SKM-1 treated with dmso at 0.1 percent for 144 hours (cell line): ENCODE results near the gene GNA15.
"Not testable (repeated sequence)": the region's sequence is repeated elsewhere in the genome, so short reads cannot be mapped to it uniquely, and the experiment has no call there.

ENCODE experiments used
- DNase-seq: peaks from one replicate; lab custom pipeline; 2025; ENCODE audit not compliant: unreplicated experiment; lab: John Stamatoyannopoulos, UW

The GNA15 gene

DNA sequence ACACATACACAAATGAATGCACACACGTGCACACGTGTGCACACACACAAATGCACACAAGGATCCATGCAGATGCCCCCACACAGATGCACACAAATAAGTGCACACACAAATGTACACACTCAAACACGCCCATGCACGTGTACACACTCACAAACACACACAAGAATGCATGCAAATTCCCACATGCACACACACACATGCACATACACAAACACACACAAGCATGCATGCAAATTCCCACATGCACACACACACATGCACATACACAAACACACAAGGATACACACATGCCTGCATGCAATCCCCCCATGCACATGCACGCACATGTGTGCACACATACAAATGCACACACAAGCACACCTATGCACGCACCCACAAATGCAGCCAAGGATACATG, 13.3 kb downstream of the GNA15 start:
- no peak for DNase-seq

DNA sequence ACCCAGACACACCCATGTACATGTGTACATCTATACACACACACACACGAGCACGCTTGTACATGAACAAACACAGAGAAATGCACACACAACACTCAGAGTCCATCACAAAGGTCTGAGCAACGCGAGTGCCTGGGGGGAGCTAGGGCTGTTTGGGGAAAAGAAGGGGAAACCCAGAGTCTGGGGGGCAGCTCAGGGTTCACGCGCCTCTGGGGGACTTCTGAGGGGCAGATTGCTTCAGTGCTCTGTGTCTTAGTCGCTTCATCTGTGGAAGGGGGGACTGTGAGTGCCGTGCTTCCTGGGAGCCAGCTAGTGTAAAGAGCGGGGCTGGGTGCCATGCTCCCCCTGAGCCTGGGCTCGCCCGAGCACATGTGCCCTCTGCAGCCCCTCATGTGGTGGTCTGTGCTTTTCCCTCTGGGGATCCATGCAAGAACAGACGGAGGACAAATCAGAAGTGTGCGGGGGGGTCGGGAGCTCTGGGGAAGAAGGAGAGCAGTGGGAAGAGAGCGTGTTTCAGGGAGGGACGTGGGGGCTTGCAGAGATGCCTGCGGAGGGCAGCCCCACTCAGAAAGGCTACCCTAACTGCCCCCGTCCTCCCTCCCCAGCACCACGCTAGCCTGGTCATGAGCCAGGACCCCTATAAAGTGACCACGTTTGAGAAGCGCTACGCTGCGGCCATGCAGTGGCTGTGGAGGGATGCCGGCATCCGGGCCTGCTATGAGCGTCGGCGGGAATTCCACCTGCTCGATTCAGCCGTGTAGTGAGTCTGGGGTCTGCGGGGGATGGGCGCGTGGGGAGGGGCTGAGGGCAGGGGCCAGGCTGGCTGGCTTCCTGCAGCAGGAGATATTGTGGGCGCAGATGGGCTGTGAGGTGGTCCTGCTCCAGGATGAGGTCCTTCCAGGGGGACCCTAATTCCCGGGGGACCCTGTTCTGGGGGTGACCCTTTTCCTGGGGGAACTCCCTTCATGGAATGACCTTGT, 14.0 kb downstream of the GNA15 start:
- DNase-seq = no peak

DNA sequence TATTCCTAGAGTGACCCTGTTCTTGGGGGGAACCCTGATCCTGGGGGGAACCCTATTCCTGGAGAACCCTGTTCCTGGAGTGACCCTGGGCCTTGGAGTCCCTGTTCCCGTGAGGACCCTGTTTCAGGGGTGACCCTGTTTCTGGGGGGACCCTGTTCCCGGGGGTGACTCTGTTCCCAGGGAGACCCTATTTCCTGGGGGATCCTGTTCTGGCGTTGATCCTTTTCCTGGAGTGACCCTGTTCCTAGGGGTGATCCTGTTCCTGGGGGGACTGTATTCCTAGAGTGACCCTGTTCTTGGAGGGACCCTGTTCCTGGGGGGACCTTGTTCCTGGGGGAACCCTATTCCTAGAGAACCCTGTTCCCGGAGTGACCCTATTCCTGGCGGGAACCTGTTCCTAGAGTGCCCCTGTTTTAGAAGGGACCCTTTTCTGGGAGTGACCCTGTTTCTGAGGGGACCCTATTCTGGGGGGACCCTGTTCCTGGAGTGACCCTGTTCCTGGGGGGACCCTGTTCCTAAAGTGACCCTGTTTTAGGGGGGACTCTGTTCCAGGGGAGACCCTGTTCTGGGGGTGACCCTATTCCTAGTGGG, 15.0 kb downstream of the GNA15 start:
- DNase-seq = no peak

DNA sequence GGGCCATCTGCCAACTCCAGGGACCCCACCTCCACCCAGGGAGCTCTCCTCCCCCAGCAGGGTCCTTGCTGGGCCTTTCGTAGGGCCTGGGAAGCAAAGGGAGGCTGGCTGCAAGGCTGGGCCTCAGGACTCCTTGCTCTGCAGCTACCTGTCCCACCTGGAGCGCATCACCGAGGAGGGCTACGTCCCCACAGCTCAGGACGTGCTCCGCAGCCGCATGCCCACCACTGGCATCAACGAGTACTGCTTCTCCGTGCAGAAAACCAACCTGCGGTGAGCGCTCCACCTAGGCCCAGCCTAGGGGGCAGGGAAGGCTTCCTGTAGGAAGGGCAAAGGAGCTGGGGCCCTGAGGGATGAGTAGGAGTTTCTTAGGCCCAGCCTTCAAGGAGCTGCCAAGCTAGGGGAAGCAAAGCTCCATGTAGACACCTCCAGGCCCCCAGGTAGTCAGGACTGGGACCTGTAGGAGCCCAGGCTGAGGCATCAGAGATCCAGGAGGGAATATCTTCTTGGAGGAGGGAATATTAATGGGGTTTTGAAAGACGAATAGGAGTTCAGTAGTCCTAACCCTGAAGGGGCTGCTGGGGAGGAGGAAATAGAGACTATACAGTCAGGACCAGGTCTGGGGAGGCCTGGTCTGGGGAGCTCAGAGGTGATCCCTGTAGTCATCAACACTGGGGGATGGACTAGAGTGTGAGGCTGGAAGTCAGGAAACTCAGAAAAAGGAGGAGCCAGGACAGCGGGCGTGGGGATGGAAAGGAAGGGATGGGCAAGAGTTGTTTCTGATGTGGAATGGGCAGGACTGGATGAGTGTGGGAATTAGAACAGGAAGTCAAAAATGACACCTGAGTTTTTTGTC, 16.0 kb downstream of the GNA15 start:
- DNase-seq = no peak

DNA sequence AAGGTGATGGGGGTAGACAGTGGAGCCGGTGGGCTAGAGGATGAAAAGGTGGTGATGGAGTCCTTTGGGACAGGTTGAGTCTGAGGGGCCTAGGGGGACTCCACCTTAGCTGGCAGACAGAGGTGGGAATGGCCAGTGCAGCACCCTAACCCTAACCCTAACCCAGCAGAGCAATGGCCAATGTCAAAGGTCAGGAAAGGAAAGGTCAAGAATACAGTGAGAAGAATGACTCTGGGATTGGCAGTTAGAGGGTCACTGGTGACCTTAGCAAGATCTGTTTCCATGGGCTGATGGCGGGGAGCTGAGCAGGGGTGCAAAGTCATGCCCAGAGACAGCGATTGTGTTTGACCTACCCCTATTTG, 16.6 kb downstream of the GNA15 start:
- no peak for DNase-seq

DNA sequence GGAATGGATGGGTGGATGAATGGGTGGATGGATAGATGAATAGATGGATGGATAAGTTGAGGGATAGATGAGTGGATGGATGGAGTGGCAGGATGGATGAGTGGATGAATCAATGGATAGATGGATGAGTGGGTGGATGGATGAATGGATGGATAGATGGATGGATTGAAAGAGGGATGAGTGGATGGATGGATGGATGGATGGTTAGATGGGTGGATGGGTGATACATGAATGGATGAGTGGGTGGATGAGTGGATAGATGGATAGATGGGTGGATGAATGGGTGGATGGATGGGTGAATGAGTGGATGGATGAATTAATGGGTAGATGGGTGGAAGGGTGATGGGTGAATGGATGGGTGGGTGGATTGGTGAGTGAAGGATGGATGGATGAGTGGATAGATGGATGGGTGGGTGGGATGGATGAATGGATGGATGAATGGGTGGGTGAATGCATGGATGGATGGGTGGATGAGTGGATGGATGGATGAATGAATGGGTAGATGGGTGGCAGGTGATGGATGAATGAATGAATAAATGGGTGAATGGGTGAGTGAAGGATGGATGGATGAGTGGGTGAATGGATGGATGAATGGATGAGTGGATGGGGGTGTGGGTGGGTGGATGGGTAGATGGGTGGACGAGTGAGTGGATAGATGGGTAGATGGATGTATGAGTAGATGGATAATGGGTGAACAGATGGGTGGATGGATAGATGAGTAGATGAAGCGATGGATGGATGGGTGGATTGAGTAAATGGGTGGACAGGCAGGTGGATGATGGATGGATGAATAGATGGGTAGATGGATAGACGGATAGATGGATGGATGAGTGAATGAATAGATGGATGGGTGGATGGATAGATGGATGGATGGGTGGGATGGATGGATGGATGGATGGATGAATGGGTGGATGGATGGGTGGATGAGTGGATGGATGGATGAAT, 17.7 kb downstream of the GNA15 start:
- no peak for DNase-seq

DNA sequence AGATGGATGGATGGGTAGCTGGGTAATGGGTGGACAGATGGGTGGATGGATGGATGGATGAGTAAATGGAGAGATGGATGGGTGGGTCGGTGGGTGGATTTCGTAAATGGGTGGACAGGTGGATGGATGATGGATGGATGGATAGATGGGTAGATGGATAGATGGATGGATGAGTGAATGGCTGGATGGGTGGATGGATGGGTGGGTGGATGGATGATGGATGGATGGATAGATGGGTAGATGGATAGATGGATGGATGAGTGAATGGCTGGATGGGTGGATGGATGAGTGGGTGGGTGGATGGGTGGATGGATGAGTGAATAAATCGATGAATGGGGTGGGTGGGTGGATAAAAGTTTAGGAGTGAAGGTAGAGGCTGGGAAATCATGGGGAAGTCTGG, 18.6 kb downstream of the GNA15 start:
- DNase-seq = not testable (repeated sequence)

DNA sequence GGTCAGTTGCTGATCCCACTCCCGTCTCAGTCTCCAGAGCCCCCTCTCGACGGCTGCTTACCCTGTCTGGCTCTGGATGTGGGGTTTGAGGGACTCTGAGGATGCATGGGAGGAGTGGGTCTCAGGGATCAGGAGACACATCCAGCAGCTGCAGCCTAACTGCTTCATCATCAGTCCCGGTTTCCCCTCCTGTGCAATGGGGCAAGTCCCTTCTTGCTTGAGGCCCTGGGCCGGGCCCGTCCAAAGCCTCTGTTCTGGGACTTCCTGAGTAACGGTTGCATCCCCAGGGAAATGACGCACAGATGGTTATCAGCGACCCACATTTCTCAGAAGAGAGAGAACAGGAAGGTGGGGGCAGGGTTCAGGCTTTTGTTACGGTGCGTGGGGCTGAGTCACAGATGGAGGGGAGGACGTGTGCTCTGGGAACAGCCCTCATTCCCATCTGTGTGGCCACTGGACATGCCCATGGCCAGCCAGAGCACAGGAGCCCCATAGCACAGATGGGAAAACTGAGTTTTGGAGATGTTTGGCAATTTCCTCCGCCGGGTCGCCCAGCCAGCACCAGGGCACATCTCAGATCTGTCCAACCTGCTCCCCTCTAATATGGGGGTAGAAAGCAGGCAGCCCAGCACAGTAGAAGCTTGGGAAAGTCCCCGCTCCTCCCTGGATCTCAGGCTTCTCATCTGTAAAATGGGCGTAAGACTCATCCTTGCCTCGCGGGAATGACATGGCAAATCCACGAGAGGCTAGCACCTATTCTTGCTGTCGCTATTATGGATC, 19.3 kb downstream of the GNA15 start:
- DNase-seq = peak; percentile 90

DNA sequence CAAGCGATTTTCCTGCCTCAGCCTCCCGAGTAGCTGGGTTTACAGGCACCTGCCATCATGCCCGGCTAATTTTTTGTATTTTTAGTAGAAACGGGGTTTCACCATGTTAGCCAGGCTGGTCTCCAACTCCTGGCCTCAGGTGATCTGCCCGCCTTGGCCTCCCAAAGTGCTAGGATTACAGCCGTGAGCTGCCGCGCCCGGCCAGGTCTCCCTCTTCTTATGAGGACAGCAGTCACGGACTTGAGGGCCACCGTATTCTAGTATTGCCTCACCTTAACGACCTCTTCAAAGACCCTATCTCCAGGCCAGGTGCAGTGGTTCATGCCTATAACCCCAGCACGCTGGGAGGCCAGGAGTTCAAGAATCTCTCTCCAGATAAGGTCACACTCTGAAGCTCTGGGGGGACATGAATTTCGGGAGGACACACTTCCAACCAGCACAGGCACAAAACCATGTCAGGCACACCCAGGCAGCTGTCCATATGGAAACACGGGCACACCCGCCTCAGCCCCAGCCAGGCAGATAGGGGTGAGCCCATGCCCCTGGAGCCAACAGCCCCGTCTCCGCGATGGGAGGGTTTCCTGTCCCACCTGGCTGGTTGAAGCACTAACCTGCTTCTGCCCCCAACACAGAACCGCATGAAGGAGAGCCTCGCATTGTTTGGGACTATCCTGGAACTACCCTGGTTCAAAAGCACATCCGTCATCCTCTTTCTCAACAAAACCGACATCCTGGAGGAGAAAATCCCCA, 21.4 kb downstream of the GNA15 start:
- no peak for DNase-seq

DNA sequence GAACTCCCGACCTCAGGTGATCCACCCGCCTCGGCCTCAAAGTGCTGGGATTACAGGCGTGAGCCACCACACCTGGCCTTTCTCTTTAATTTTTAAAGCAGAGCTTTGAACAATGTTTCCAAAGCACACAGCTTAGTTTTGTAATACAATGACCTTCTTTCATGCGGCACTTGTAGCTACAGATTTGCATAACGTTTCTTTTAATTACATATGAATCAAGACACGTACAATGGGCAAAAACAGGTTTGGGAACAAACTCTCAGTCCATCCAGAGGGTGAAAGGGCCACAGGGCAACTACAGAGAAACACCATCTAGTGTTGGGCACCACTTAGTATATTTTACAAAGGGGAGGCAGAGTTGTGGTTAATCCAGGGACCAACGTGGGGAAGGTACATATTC, 23.7 kb downstream of the GNA15 start:
- no peak for DNase-seq

DNA sequence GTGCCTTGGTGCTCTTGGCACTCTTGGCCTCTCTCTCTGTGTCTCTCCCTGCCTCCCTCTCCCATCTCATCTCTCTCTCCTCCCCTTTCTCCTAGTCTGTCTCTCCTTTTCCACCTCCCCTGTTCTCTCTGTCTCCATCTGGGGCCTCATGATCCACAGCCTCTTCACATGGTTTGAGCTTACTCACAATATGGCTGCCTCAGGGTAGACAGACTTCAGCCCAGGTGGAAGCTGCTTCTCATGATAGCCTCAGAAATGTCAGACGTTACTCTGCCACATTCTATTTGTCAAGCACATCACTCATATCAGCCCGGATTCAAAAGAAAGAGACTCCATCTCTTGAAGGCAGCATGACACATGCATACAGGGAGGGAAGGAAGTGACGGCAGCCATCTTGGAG, 24.4 kb downstream of the GNA15 start:
- no peak for DNase-seq

DNA sequence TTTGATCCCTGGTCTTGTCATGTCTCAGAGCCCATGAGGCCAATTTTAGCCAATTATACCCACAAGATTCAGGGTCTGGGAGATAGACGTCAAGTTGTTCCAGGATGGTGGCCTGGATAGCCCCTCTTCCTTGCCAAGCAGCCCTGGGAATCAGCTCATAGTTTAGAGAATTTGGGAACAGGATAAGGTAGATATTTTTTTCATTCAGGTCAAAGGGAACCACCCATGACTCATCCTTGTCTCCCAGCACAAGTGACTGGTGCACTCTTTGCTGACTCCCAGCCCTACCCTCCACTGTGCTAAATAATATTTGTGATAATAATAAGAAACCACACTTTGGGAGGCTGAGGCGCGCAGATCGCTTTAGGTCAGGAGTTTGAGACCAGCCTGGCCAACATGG, 25.6 kb downstream of the GNA15 start:
- no peak for DNase-seq

DNA sequence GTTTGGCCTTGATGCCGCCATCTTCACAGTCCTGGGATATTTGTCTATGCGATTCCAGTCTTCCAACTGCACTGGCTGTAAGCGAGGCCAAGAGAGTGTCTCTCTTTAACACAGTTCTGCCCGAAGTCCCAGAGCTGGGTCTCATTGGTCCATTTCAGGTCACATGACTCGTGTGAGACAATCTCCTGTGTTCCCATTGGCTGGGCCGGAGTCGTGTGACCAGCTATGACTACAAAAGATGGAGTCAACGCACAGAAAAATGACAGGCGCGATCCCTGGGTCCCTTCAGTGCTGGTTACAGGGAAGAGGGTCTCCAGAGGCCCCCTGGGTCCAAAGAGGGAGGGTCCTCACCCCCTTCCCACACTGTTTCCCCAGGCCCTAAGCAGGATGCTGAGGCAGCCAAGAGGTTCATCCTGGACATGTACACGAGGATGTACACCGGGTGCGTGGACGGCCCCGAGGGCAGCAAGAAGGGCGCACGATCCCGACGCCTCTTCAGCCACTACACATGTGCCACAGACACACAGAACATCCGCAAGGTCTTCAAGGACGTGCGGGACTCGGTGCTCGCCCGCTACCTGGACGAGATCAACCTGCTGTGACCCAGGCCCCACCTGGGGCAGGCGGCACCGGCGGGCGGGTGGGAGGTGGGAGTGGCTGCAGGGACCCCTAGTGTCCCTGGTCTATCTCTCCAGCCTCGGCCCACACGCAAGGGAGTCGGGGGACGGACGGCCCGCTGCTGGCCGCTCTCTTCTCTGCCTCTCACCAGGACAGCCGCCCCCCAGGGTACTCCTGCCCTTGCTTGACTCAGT, 26.8 kb downstream of the GNA15 start:
- no peak for DNase-seq

DNA sequence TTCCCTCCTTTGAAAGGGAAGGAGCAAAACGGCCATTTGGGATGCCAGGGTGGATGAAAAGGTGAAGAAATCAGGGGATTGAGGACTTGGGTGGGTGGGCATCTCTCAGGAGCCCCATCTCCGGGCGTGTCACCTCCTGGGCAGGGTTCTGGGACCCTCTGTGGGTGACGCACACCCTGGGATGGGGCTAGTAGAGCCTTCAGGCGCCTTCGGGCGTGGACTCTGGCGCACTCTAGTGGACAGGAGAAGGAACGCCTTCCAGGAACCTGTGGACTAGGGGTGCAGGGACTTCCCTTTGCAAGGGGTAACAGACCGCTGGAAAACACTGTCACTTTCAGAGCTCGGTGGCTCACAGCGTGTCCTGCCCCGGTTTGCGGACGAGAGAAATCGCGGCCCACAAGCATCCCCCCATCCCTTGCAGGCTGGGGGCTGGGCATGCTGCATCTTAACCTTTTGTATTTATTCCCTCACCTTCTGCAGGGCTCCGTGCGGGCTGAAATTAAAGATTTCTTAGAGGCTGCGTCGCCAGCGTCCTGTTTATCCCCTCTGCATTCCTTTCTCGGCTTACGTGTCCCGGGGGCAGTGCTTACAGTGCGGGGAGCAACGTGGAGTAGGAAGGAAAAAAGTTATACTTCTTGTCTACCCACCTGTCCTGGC, 27.5 kb downstream of the GNA15 start:
- peak; percentile 14 for DNase-seq

DNA sequence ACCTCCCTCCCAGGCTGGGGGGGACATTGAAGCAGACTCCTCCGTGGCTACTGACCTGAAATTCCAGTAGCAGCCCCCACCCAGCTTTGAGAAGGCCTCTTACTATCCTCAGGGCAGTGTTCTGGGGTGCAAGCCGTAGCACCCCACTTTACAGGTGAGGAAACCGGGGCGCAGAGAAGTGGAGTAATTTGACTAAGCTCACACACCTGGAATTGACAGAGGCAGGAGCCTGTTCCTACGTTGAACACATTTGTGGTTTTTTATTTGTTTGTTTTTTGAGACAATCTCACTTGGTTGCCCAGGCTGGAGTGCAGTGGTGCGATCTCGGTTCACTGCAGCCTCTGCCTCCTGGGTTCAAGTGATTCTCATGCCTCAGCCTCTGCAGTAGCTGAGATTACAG, 28.1 kb downstream of the GNA15 start:
- DNase-seq = no peak

DNA sequence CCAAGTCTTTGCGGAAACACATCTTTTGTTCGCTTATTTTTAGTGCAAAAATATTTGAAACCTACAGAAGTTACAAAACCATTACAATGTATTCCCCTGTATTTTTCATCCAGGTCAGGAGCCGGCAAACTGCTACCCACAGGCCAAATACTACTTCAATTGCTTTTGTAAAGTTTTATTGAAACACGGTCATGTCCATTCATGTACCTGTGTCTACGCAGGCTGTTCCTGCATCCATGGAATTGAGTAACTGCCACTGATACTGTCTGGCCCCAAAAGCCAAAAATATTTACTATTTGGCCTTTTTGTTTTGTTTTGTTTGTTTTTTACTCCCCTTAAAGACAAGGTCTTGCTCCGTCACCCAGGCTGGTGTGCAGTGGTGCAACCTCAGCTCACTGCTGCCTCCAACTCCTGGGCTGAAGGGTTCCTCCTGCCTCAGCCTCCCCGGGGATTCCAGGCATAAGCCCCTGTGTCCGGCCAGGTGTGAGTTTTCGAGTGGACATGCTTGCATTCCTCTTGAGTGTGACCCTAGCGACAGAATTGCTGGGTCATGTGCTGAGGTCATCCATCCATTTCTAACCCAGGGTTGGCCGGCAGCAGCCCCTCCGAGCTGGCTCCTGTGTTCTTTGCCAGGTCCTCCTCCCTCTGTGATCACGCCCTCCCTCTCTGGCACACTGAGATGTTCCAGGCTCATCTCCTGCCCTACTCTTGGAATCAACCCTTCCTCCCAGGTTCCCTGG, 31.9 kb downstream of the GNA15 start:
- DNase-seq = no peak
